ENCODE measurements around the gene PGBD2. TPM values are rescaled to one million over a fixed set of nuclear protein-coding genes. Genes with fewer than 3 reads are reported as not detected.

The PGBD2 gene
- total and polyA plus RNA-seq, 2 of the 13 experiments (the other 11 are each of a cell fraction or from before 2014, with no cell fraction given), result 6.0 to 7.4 TPM

GRCh38 chr1:248873409-248873992 is 32.5 kb upstream of the PGBD2 start (continued):
- peak; percentile 27; the same call in 1 of the 2 replicates for TF ChIP-seq PRDM10 (CRISPR knock-in tag; IDR thresholded peaks at IDR 0.05; ENCODE audit: low read depth)
- TF ChIP-seq SMAD3 (CRISPR knock-in tag; IDR thresholded peaks at IDR 0.05), result 0 out of 2 replicates have a peak, but pooled peaks have one; percentile 62
- no peak; the same call in 1 of the 2 replicates for TF ChIP-seq ZNF580 (CRISPR knock-in tag; IDR thresholded peaks at IDR 0.05; ENCODE audit: borderline replicate concordance, low read depth)
- TF ChIP-seq HIC2 (CRISPR knock-in tag; IDR thresholded peaks at IDR 0.05; ENCODE audit: low read depth), result peak; percentile 74
- TF ChIP-seq ZNF318 (CRISPR knock-in tag; IDR thresholded peaks at IDR 0.05), result 0 out of 2 replicates have a peak, but pooled peaks have one; percentile 61
- peak; percentile 63; the same call in 1 of the 2 replicates for TF ChIP-seq ATF7-NPFF (CRISPR knock-in tag; IDR thresholded peaks at IDR 0.05; ENCODE audit: low read depth)
- no peak for TF ChIP-seq NONO (IDR thresholded peaks at IDR 0.05)
- peak; percentile 82; the same call in 1 of the 2 replicates for TF ChIP-seq NONO (CRISPR knock-in tag; conservative IDR thresholded peaks at IDR 0.05)
- no peak; the same call in none of the 2 replicates for TF ChIP-seq ZMYM2 (CRISPR knock-in tag; IDR thresholded peaks at IDR 0.05)
- peak; percentile 21 for TF ChIP-seq RFXAP (CRISPR knock-in tag; IDR thresholded peaks at IDR 0.05; ENCODE audit: borderline replicate concordance)
- peak; percentile 84 for TF ChIP-seq STAT6 (CRISPR knock-in tag; IDR thresholded peaks at IDR 0.05; ENCODE audit: borderline replicate concordance)

Measured in HepG2 (cell line).